ENCODE measurements around the gene MYO18B.

MYO18B gene

DNA sequence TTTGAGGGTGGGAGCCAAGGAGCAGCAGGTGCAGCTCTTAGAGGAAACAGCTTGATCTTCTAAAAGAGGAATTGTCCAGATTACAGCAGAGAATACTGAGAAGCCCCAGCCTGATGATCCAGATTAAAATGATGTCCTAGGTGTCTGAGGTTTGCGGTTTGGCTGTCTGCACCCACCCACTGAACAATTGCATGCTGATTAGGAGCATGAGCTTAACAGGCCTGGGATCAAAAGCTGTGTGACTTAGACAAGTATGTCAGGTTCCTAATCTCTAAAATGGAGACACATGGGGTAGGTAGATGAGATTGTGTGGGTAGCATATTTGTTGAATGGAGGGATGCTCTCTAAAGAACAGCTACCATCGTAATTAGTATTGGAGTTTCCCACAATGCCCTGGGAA is 260.5 kb downstream of the MYO18B start:
- no peak overlapping the region for H3K9ac ChIP-seq (ENCODE audit: low read depth, low read length)
- H3K4me3 ChIP-seq (ENCODE audit: low read depth, low read length) = no peak overlapping the region
- H3K27ac ChIP-seq (ENCODE audit: low read depth, low read length) = no peak overlapping the region
- no peaks in the 10 kb centered on the region for H3K27me3 ChIP-seq (ENCODE audit: control insufficient read depth, insufficient read depth, low read length)
- no peaks in the 10 kb centered on the region for H3K36me3 ChIP-seq (ENCODE audit: control insufficient read depth, insufficient read depth, low read length)
- no peaks in the 10 kb centered on the region for H3K4me1 ChIP-seq (ENCODE audit: control insufficient read depth, insufficient read depth, low read length)
- H3K9me3 ChIP-seq (ENCODE audit: control insufficient read depth, insufficient read depth, low read length) = no peaks in the 10 kb centered on the region

DNA sequence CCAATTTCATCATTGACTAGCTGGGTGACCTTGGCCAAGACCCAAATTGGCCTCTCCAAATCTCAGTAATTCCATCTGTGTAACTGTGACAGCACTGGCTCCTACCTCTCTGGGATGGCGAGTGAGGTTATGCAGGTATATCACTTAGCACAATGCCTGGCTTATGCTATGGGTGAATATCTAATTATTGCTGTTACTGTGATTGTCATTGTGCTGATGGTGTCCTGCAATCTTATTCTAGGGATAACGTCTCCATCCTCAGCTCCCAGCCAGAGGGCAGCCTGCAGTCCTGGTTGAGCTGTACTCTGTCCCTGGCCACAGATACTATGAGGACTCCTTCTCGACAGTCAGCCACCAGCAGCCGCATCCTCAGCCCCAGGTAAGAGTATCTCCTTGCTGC is 262.5 kb downstream of the MYO18B start:
- Histone ChIP-seq H3K4me1 (ENCODE audit: control insufficient read depth, insufficient read depth, low read length) (no peaks in the 10 kb centered on the region), H3K9me3 (ENCODE audit: control insufficient read depth, insufficient read depth, low read length) (no peaks in the 10 kb centered on the region), H3K27ac (ENCODE audit: low read depth, low read length) (no peak overlapping the region), H3K9ac (ENCODE audit: low read depth, low read length) (no peak overlapping the region), H3K36me3 (ENCODE audit: control insufficient read depth, insufficient read depth, low read length) (no peaks in the 10 kb centered on the region), H3K4me3 (ENCODE audit: low read depth, low read length) (no peak overlapping the region), H3K27me3 (ENCODE audit: control insufficient read depth, insufficient read depth, low read length) (no peaks in the 10 kb centered on the region)

DNA sequence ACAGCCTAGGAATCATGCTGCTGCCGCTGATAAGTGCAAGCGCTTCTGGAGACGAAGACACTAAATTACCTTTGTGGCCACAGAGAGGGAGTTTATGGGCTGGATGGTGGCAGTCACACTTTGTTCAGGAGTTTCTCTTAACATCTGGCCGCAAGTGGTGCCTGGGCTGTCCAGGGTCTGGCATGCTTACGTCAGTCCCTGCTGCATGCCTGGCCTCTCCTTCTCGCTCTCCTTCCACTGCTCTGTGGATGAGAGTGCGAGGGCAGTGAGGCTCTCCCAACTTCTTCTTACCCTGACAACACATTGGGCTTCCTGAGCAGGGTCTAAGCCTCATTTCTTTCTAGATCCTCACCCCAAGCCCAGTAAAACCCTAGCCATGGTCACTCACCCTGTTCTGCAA is 266.6 kb downstream of the MYO18B start:
- Histone ChIP-seq H3K27ac (ENCODE audit: low read depth, low read length) (no peak overlapping the region), H3K36me3 (ENCODE audit: control insufficient read depth, insufficient read depth, low read length) (no peaks in the 10 kb centered on the region), H3K9me3 (ENCODE audit: control insufficient read depth, insufficient read depth, low read length) (no peaks in the 10 kb centered on the region), H3K9ac (ENCODE audit: low read depth, low read length) (no peak overlapping the region), H3K27me3 (ENCODE audit: control insufficient read depth, insufficient read depth, low read length) (no peaks in the 10 kb centered on the region), H3K4me3 (ENCODE audit: low read depth, low read length) (no peak overlapping the region), H3K4me1 (ENCODE audit: control insufficient read depth, insufficient read depth, low read length) (no peaks in the 10 kb centered on the region)

DNA sequence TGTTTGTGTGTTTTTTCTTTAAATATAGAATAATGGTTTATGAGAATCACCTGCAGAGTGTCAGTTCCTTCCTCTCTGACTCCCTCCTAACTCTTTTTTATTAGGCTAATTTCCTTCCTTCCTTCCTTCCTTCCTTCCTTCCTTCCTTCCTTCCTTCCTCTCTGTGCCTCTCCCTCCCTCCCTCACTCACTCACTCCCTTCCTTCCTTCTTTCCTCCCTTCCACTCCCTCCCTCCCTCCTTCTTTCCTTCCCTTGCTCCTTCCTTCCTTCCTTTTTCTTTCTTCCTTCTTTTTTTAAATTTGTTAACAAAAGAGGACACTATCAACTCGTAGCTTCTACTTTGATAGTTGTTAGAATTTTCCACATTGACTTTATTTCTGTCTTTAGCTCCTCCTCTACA is 274.9 kb downstream of the MYO18B start:
- H3K4me3 ChIP-seq (ENCODE audit: low read depth, low read length) = no peak overlapping the region
- no peaks in the 10 kb centered on the region for H3K4me1 ChIP-seq (ENCODE audit: control insufficient read depth, insufficient read depth, low read length)
- H3K9ac ChIP-seq (ENCODE audit: low read depth, low read length) = no peak overlapping the region
- H3K9me3 ChIP-seq (ENCODE audit: control insufficient read depth, insufficient read depth, low read length) = no peaks in the 10 kb centered on the region
- H3K36me3 ChIP-seq (ENCODE audit: control insufficient read depth, insufficient read depth, low read length) = no peaks in the 10 kb centered on the region
- H3K27me3 ChIP-seq (ENCODE audit: control insufficient read depth, insufficient read depth, low read length) = no peaks in the 10 kb centered on the region
- no peak overlapping the region for H3K27ac ChIP-seq (ENCODE audit: low read depth, low read length)

DNA sequence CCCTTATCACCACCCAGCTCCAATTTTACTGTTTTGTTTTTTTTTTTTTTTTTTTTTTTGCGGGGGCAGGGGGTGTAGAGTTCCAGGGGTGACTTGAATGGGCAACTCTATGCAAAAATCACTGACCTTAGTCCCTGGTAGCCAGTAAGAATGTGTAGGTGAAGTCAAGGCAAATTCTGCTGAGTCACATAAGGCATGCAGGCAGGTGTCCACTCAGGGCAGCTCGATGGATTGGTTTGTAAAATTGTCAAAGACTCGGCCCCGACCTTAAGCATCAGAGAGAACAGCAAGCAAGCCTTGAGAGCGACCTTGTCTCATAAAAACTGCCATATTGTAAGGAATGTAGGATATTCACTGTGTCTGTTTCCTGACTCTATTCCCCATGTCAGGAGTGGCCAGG is 275.9 kb downstream of the MYO18B start:
- no peaks in the 10 kb centered on the region for H3K4me1 ChIP-seq (ENCODE audit: control insufficient read depth, insufficient read depth, low read length)
- no peaks in the 10 kb centered on the region for H3K36me3 ChIP-seq (ENCODE audit: control insufficient read depth, insufficient read depth, low read length)

DNA sequence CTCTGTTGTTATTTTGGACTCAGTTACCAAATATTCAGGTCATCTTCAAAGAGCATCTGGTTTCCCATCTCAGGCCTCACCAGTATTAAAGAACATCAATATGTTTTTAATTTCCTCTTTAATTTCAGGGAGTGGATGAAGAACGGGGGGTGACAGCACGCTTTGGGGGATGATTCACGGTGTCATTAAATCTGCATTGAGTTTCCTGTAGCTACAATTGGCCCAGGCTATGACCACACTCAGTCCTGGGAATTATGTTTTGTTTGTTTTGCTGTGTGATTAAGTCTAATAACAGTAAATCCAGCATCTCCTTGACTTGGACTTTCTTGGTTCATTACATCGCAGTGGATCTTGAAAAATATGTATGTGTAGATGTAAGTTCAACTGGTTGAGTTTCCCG is 277.6 kb downstream of the MYO18B start:
- Histone ChIP-seq H3K9me3 (ENCODE audit: control insufficient read depth, insufficient read depth, low read length) (no peaks in the 10 kb centered on the region), H3K4me1 (ENCODE audit: control insufficient read depth, insufficient read depth, low read length) (no peaks in the 10 kb centered on the region), H3K36me3 (ENCODE audit: control insufficient read depth, insufficient read depth, low read length) (no peaks in the 10 kb centered on the region), H3K4me3 (ENCODE audit: low read depth, low read length) (no peak overlapping the region), H3K9ac (ENCODE audit: low read depth, low read length) (no peak overlapping the region), H3K27me3 (ENCODE audit: control insufficient read depth, insufficient read depth, low read length) (no peaks in the 10 kb centered on the region), H3K27ac (ENCODE audit: low read depth, low read length) (no peak overlapping the region)

More for the DNA sequence above, 275.9 kb downstream of the MYO18B start:
- H3K4me3 ChIP-seq (ENCODE audit: low read depth, low read length) = no peak overlapping the region
- no peaks in the 10 kb centered on the region for H3K27me3 ChIP-seq (ENCODE audit: control insufficient read depth, insufficient read depth, low read length)
- H3K27ac ChIP-seq (ENCODE audit: low read depth, low read length) = no peak overlapping the region
- H3K9ac ChIP-seq (ENCODE audit: low read depth, low read length) = no peak overlapping the region
- no peaks in the 10 kb centered on the region for H3K9me3 ChIP-seq (ENCODE audit: control insufficient read depth, insufficient read depth, low read length)

DNA sequence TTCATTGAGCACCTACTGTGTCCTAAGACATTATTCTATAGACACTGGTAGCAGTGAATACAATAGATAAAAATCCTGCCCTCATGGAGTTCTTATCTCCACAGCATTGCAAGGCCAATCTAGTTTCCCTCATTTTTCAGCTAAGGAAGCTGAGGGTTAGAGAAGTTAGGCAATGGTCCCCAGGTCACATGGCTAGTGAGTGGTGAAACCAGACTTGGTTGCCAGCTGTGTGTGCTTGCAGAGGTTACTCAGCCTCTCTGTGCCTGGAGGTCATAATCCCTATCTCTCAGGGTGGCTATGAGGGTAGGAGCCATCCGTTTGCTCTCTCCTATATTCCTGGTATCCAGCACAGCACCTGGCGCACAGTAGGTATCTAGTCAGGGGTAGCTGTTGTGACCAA is 279.5 kb downstream of the MYO18B start:
- Histone ChIP-seq H3K27ac (ENCODE audit: low read depth, low read length) (no peak overlapping the region), H3K9ac (ENCODE audit: low read depth, low read length) (no peak overlapping the region), H3K9me3 (ENCODE audit: control insufficient read depth, insufficient read depth, low read length) (no peaks in the 10 kb centered on the region), H3K4me3 (ENCODE audit: low read depth, low read length) (no peak overlapping the region), H3K36me3 (ENCODE audit: control insufficient read depth, insufficient read depth, low read length) (no peaks in the 10 kb centered on the region), H3K27me3 (ENCODE audit: control insufficient read depth, insufficient read depth, low read length) (no peaks in the 10 kb centered on the region), H3K4me1 (ENCODE audit: control insufficient read depth, insufficient read depth, low read length) (no peaks in the 10 kb centered on the region)

DNA sequence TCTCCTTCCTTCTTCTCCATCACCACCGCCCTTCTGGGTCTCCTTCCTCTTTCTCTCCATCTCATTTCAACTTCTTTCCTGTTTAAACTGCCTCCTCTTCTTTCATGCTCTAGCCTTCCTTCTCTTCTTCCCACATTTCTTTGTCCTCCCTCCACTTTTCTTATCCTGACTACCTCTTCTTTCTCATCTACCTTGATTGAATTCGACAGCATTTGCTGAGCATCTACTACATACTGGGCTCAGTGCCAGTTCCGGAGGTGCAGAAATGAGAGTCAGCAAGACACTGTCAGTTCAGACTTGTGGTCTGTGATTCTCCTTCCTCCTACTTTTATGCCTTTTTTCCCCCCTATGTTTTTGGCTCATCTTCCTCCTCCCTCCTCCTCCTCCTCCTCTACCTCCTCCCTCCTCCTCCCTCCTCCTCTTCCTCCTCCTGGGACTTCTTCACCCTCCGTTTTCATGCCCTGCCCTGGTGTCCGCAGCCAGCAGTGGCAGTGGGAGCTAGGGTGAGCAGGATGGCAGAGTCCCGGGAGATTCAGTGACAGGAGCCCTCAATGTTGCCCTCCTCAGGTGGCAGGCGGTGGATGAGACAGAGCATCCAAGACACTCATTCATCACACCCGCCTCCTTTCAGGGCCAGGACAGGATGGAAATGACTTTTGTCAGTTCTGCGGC is 281.3 kb downstream of the MYO18B start:
- no peak overlapping the region for H3K4me3 ChIP-seq (ENCODE audit: low read depth, low read length)
- H3K27me3 ChIP-seq (ENCODE audit: control insufficient read depth, insufficient read depth, low read length) = no peaks in the 10 kb centered on the region
- no peaks in the 10 kb centered on the region for H3K9me3 ChIP-seq (ENCODE audit: control insufficient read depth, insufficient read depth, low read length)
- H3K36me3 ChIP-seq (ENCODE audit: control insufficient read depth, insufficient read depth, low read length) = no peaks in the 10 kb centered on the region
- H3K27ac ChIP-seq (ENCODE audit: low read depth, low read length) = no peak overlapping the region
- H3K9ac ChIP-seq (ENCODE audit: low read depth, low read length) = no peak overlapping the region
- H3K4me1 ChIP-seq (ENCODE audit: control insufficient read depth, insufficient read depth, low read length) = no peaks in the 10 kb centered on the region

DNA sequence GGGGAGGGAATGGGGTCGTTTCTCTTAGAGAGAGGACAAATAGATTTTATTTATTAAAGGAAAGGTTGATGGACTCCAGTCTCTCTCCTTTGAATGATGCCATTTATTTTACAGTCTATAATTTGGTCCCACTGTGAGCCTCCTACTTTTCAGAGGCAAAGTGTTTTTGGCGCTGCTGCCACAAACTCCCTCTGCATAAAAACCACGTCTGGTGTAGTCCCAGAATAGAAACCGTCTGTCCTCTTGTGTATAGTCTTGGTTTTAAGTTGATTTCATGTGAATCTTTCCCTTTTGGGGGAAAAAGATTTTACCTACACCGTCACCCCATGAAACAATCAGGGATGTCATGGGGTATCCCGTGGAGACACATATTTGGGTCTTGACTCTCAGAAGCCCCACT is 283.6 kb downstream of the MYO18B start:
- Histone ChIP-seq H3K27me3 (ENCODE audit: control insufficient read depth, insufficient read depth, low read length) (no peaks in the 10 kb centered on the region), H3K4me1 (ENCODE audit: control insufficient read depth, insufficient read depth, low read length) (no peaks in the 10 kb centered on the region), H3K9me3 (ENCODE audit: control insufficient read depth, insufficient read depth, low read length) (no peaks in the 10 kb centered on the region), H3K27ac (ENCODE audit: low read depth, low read length) (no peak overlapping the region), H3K9ac (ENCODE audit: low read depth, low read length) (no peak overlapping the region), H3K36me3 (ENCODE audit: control insufficient read depth, insufficient read depth, low read length) (no peaks in the 10 kb centered on the region), H3K4me3 (ENCODE audit: low read depth, low read length) (no peak overlapping the region)

DNA sequence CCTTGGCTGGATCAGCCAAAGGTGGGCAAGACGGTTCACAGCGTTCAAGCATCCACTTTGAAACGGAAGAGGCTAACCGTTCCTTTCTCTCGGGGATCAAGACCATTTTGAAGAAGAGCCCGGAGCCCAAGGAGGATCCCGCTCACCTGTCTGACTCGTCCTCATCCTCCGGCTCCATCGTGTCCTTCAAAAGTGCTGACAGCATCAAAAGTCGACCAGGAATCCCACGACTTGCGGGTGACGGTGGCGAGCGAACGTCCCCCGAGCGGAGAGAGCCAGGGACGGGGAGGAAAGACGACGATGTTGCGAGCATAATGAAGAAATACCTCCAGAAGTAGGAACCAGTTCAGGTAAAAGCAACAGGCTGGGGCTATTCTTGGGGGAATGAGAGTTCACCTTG is 285.4 kb downstream of the MYO18B start:
- Histone ChIP-seq H3K4me3 (ENCODE audit: low read depth, low read length) (no peak overlapping the region), H3K27ac (ENCODE audit: low read depth, low read length) (no peak overlapping the region), H3K36me3 (ENCODE audit: control insufficient read depth, insufficient read depth, low read length) (no peaks in the 10 kb centered on the region), H3K9ac (ENCODE audit: low read depth, low read length) (no peak overlapping the region), H3K4me1 (ENCODE audit: control insufficient read depth, insufficient read depth, low read length) (no peaks in the 10 kb centered on the region), H3K9me3 (ENCODE audit: control insufficient read depth, insufficient read depth, low read length) (no peaks in the 10 kb centered on the region), H3K27me3 (ENCODE audit: control insufficient read depth, insufficient read depth, low read length) (no peaks in the 10 kb centered on the region)

DNA sequence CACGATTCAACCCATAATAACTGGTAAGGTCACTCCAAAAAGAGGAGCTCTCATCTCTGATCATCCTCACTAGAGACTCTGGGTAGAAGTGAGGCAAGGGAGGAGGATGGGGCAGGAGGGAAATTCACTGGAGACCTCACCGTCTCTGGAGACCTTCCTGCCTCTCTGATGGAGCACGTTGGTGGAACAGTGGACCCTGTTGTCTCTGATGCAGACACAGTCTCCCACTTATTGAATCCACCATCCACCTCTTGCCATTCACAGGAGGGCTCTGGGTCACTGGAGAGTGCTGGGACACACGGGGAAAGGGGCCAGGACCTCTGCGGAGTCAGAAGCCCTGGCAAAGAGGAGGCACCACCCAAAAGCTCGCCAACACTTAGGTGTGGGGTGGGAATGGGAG is 289.7 kb downstream of the MYO18B start:
- no peaks in the 10 kb centered on the region for H3K4me1 ChIP-seq (ENCODE audit: control insufficient read depth, insufficient read depth, low read length)
- peaks cover 12% of the 10 kb centered on the region; the same call in 1 of the 2 replicates for H3K9me3 ChIP-seq (ENCODE audit: control insufficient read depth, insufficient read depth, low read length)
- no peak overlapping the region for H3K27ac ChIP-seq (ENCODE audit: low read depth, low read length)
- H3K4me3 ChIP-seq (ENCODE audit: low read depth, low read length) = no peak overlapping the region
- H3K27me3 ChIP-seq (ENCODE audit: control insufficient read depth, insufficient read depth, low read length) = no peaks in the 10 kb centered on the region
- no peaks in the 10 kb centered on the region for H3K36me3 ChIP-seq (ENCODE audit: control insufficient read depth, insufficient read depth, low read length)
- H3K9ac ChIP-seq (ENCODE audit: low read depth, low read length) = no peak overlapping the region

DNA sequence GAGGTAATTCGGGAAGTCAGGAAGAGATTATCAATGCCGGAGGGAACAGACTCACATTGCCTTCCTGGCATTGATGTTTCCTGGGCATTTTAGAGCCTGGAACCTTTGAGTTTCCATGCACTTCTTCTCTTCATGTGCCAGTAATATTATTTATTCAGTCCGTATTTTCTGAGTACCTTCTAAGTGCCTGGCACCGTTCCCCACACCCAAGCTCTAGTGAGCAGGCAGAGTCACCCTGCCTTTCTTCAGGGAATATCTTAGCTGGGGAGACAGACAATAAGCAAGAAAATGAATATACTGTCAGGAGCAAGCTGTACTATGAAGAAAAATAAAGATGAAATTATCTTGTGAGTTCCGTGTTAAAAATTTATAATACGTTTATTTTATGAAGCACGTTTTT is 291.1 kb downstream of the MYO18B start:
- Histone ChIP-seq H3K4me3 (ENCODE audit: low read depth, low read length) (no peak overlapping the region), H3K9me3 (ENCODE audit: control insufficient read depth, insufficient read depth, low read length) (peaks cover 15% of the 10 kb centered on the region; the same call in 1 of the 2 replicates), H3K36me3 (ENCODE audit: control insufficient read depth, insufficient read depth, low read length) (no peaks in the 10 kb centered on the region), H3K9ac (ENCODE audit: low read depth, low read length) (no peak overlapping the region), H3K4me1 (ENCODE audit: control insufficient read depth, insufficient read depth, low read length) (no peaks in the 10 kb centered on the region), H3K27me3 (ENCODE audit: control insufficient read depth, insufficient read depth, low read length) (no peaks in the 10 kb centered on the region), H3K27ac (ENCODE audit: low read depth, low read length) (no peak overlapping the region)

Data from HUES48 (cell line).